ENCODE data around the gene MANF. TPM values are rescaled to one million over a fixed set of nuclear protein-coding genes. Genes with fewer than 3 reads are reported as not detected.

MANF gene
- total RNA-seq, 1 donor from 2014 or later: 125 TPM

DNA sequence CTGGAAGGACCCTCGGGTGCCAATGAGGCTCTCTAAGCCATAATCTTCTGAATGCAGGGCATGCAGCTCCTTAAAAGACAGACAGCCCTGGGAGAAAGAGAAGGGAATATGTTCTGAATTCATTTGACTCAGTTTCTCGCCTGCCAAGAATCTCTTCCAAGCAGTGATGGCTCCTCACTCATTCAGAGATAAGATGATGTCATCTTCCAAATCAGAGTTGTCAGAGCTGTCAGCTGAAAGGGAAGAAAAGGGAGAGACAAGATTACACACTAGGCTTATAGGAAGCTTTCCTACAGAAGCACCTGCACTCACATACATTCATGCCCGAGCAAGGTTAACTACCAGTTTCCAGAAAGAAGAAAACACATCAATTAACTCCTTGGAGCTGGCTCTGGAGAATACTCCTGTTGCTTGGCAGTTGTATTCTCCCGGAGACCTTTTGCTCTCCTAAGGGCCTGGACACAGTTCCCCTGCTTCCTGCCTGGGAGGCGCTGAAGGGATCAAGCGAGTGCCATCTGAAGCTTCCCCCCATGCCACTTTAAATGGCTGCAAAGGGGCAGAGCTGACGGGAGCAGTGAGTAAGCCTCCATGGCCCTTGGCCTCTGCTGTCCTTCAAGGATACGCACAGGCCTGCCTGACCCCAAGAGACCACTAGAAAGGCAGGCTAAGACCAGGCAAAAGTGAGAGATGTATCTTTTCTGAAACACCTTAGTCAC, 13.7 kb downstream of the MANF start:
- no peaks in the 10 kb centered on the region for H3K9me3 Mint-ChIP-seq (ENCODE audit: unreplicated experiment)
- DNase-seq (ENCODE audit: low read depth): no peak
- Histone ChIP-seq H4K20me1 (ENCODE audit: insufficient read depth, low read length) (peaks cover 39% of the 10 kb centered on the region), H3K4me1 (ENCODE audit: insufficient read depth, low read length) (peaks cover 9% of the 10 kb centered on the region), H3K4me3 (ENCODE audit: insufficient read depth, low read depth, low read length) (no peak overlapping the region), H3K9ac (ENCODE audit: low read length) (no peak overlapping the region), H3K27ac (ENCODE audit: low read depth, low read length) (no peak overlapping the region), H3K27me3 (ENCODE audit: insufficient read depth, low read length) (no peaks in the 10 kb centered on the region), H3K79me2 (ENCODE audit: insufficient read depth, low read length) (peaks cover 38% of the 10 kb centered on the region), H3K36me3 (ENCODE audit: insufficient read depth, low read length) (peaks cover 39% of the 10 kb centered on the region), H2AFZ (ENCODE audit: low read depth, low read length) (no peak overlapping the region), H3K9me3 (ENCODE audit: insufficient read depth, low read depth, low read length) (no peaks in the 10 kb centered on the region), H3K4me2 (ENCODE audit: low read length) (no peak overlapping the region)
- peaks cover 30% of the 10 kb centered on the region for H3K36me3 Mint-ChIP-seq (ENCODE audit: low read depth, unreplicated experiment)
- no peak for FAIRE-seq
- H3K4me1 Mint-ChIP-seq (ENCODE audit: low read depth, unreplicated experiment): peaks cover 15% of the 10 kb centered on the region
- no peak overlapping the region for H3K27ac Mint-ChIP-seq (ENCODE audit: unreplicated experiment)
- no peaks in the 10 kb centered on the region for H3K27me3 Mint-ChIP-seq (ENCODE audit: low read depth, unreplicated experiment)
- TF ChIP-seq EZH2 (IDR thresholded peaks at IDR 0.05; ENCODE audit: insufficient read depth, low read length) (no peak), CTCF (IDR thresholded peaks at IDR 0.05; ENCODE audit: insufficient read depth, low read depth, low read length) (no peak)
- no peak overlapping the region for H3K4me3 Mint-ChIP-seq (ENCODE audit: unreplicated experiment)

- DNase-seq (ENCODE audit: low read depth) (no peak), FAIRE-seq (no peak)
- H3K4me3 ChIP-seq (ENCODE audit: insufficient read depth, low read depth, low read length): no peak overlapping the region
- Mint-ChIP-seq H3K4me3 (ENCODE audit: unreplicated experiment) (no peak overlapping the region), H3K9me3 (ENCODE audit: unreplicated experiment) (no peaks in the 10 kb centered on the region), H3K27me3 (ENCODE audit: low read depth, unreplicated experiment) (no peaks in the 10 kb centered on the region), H3K4me1 (ENCODE audit: low read depth, unreplicated experiment) (peaks cover 9% of the 10 kb centered on the region), H3K36me3 (ENCODE audit: low read depth, unreplicated experiment) (peaks cover 17% of the 10 kb centered on the region), H3K27ac (ENCODE audit: unreplicated experiment) (no peak overlapping the region)
- no peak overlapping the region for H3K4me2 ChIP-seq (ENCODE audit: low read length)
- peaks cover 25% of the 10 kb centered on the region for H4K20me1 ChIP-seq (ENCODE audit: insufficient read depth, low read length)
- no peak overlapping the region for H3K9ac ChIP-seq (ENCODE audit: low read length)
- H2AFZ ChIP-seq (ENCODE audit: low read depth, low read length): no peak overlapping the region
- no peak for TF ChIP-seq EZH2 (IDR thresholded peaks at IDR 0.05; ENCODE audit: insufficient read depth, low read length)
- TF ChIP-seq CTCF (IDR thresholded peaks at IDR 0.05; ENCODE audit: insufficient read depth, low read depth, low read length): no peak
- peaks cover 24% of the 10 kb centered on the region for H3K79me2 ChIP-seq (ENCODE audit: insufficient read depth, low read length)
- no peaks in the 10 kb centered on the region for H3K4me1 ChIP-seq (ENCODE audit: insufficient read depth, low read length)
- peaks cover 31% of the 10 kb centered on the region for H3K36me3 ChIP-seq (ENCODE audit: insufficient read depth, low read length)
- no peaks in the 10 kb centered on the region for H3K27me3 ChIP-seq (ENCODE audit: insufficient read depth, low read length)
- H3K27ac ChIP-seq (ENCODE audit: low read depth, low read length): no peak overlapping the region
- no peaks in the 10 kb centered on the region for H3K9me3 ChIP-seq (ENCODE audit: insufficient read depth, low read depth, low read length)
These were observed 15.1 kb downstream of the MANF start for GRCh38 chr3:51400166-51400565.

DNA sequence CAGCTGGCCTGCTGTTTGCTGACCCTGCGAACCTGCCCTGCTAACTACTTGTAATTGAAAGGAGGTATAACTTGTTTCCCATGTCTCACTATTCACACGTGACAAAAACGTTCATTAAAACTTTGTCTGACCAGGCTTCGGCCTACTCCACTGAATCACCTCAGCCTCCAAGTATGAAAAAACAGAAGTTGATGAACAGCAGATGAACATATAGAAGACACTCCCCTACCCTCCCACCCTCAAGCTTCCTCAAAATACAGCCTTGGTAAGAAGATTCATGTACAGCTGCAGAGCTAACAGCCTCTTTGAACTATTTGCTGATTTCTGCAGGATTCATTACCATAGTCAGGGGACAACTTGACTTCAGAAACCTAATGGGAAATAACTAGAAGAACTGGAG, 16.6 kb downstream of the MANF start:
- no peak overlapping the region for H2AFZ ChIP-seq (ENCODE audit: low read depth, low read length)
- peaks cover 15% of the 10 kb centered on the region for H4K20me1 ChIP-seq (ENCODE audit: insufficient read depth, low read length)
- H3K9me3 ChIP-seq (ENCODE audit: insufficient read depth, low read depth, low read length): no peaks in the 10 kb centered on the region
- peaks cover 8% of the 10 kb centered on the region for H3K79me2 ChIP-seq (ENCODE audit: insufficient read depth, low read length)
- no peak overlapping the region for H3K4me3 ChIP-seq (ENCODE audit: insufficient read depth, low read depth, low read length)
- no peak for TF ChIP-seq EZH2 (IDR thresholded peaks at IDR 0.05; ENCODE audit: insufficient read depth, low read length)
- no peak for TF ChIP-seq CTCF (IDR thresholded peaks at IDR 0.05; ENCODE audit: insufficient read depth, low read depth, low read length)
- H3K4me1 ChIP-seq (ENCODE audit: insufficient read depth, low read length): no peaks in the 10 kb centered on the region
- H3K27me3 ChIP-seq (ENCODE audit: insufficient read depth, low read length): no peaks in the 10 kb centered on the region
- no peak overlapping the region for H3K9ac ChIP-seq (ENCODE audit: low read length)
- Mint-ChIP-seq H3K9me3 (ENCODE audit: unreplicated experiment) (no peaks in the 10 kb centered on the region), H3K4me3 (ENCODE audit: unreplicated experiment) (no peak overlapping the region), H3K4me1 (ENCODE audit: low read depth, unreplicated experiment) (peaks cover 4% of the 10 kb centered on the region), H3K27me3 (ENCODE audit: low read depth, unreplicated experiment) (no peaks in the 10 kb centered on the region), H3K27ac (ENCODE audit: unreplicated experiment) (no peak overlapping the region), H3K36me3 (ENCODE audit: low read depth, unreplicated experiment) (peaks cover 12% of the 10 kb centered on the region)
- DNase-seq (ENCODE audit: low read depth): no peak
- H3K27ac ChIP-seq (ENCODE audit: low read depth, low read length): no peak overlapping the region
- H3K4me2 ChIP-seq (ENCODE audit: low read length): no peak overlapping the region
- peaks cover 16% of the 10 kb centered on the region for H3K36me3 ChIP-seq (ENCODE audit: insufficient read depth, low read length)
- no peak for FAIRE-seq

Data from astrocyte (in vitro differentiated cells and primary cell).